Ascending aorta (tissue), 2 donors: ENCODE measurements around the gene SENP8. TPM values are rescaled to one million over a fixed set of nuclear protein-coding genes. Genes with fewer than 3 reads are reported as not detected.
A peak's percentile ranks its signal among the peaks of the same experiment; 100 is the strongest.

Source experiments
- DNase-seq, 2 donors: peaks; one replicate each; pipeline ENCODE4 v3.0.0-alpha.2; 2019; ENCODE audit warnings: low spot score in 2 of 2
- H3K27ac ChIP-seq, 2 donors: fragments of 200-600 bp; sonication (generic); one replicate each; pipeline ENCODE4 v1.5.1; 2016 to 2017; ENCODE audit warnings: mild to moderate bottlenecking in 1 of 2
- H3K27me3 ChIP-seq: fragments of 200-600 bp; sonication (generic); one replicate; pipeline ENCODE4 v1.5.1; 2017
- H3K36me3 ChIP-seq, 2 donors: fragments of 200-600 bp; sonication (generic); one replicate each; pipeline ENCODE4 v1.5.1; 2016
- H3K4me1 ChIP-seq, 2 donors: fragments of 200-600 bp; sonication (generic); one replicate each; pipeline ENCODE4 v1.5.1; 2016 to 2017; ENCODE audit warnings: mild to moderate bottlenecking in 1 of 2
- H3K4me3 ChIP-seq, 2 donors: fragments of 200-600 bp; sonication (generic); one replicate each; pipeline ENCODE4 v1.5.1; 2016 to 2017; ENCODE audit warnings: mild to moderate bottlenecking in 1 of 2
- H3K9me3 ChIP-seq, 2 donors: fragments of 200-600 bp; sonication (generic); one replicate each; pipeline ENCODE4 v1.5.1; 2016
- intact Hi-C: fragments of 100-400 bp; cut with DNase I; formaldehyde crosslinking; loops from one replicate; pipeline ENCODE4 v1.15.1; 2023
- total RNA-seq: library from RNA; depleted of rRNA; stranded (reverse); fragments of >200 nt; gene quantifications from one replicate; pipeline ENCODE4 v1.1.0, GENCODE V29; 2016
- TF ChIP-seq, protein P1 (sequence below), 3 experiments: fragments of 200-600 bp in 2 of 3; fragments of 450-650 bp in 1 of 3; sonication (generic) in 2 of 3; IDR thresholded peaks; one replicate each; pipeline ENCODE4 v1.5.1; 2016 to 2019; ENCODE audit warnings: antibody characterized with exemption in 3 of 3, mild to moderate bottlenecking in 1 of 3, moderate library complexity in 1 of 3

Gene SENP8
- total RNA-seq, 1 donor from 2014 or later = 3.5 TPM

GRCh38 chr15:72146934-72147333 is 28.7 kb downstream of the SENP8 start:
- no peaks in the 10 kb centered on the region for H3K36me3 ChIP-seq
- no peak overlapping the region for H3K27ac ChIP-seq
- intact Hi-C loops = no loop called here
- H3K4me1 ChIP-seq = no peaks in the 10 kb centered on the region
- TF ChIP-seq, protein P1, sequence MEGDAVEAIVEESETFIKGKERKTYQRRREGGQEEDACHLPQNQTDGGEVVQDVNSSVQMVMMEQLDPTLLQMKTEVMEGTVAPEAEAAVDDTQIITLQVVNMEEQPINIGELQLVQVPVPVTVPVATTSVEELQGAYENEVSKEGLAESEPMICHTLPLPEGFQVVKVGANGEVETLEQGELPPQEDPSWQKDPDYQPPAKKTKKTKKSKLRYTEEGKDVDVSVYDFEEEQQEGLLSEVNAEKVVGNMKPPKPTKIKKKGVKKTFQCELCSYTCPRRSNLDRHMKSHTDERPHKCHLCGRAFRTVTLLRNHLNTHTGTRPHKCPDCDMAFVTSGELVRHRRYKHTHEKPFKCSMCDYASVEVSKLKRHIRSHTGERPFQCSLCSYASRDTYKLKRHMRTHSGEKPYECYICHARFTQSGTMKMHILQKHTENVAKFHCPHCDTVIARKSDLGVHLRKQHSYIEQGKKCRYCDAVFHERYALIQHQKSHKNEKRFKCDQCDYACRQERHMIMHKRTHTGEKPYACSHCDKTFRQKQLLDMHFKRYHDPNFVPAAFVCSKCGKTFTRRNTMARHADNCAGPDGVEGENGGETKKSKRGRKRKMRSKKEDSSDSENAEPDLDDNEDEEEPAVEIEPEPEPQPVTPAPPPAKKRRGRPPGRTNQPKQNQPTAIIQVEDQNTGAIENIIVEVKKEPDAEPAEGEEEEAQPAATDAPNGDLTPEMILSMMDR (IDR thresholded peaks at IDR 0.05) = no peak
- H3K9me3 ChIP-seq = no peaks in the 10 kb centered on the region
- no peak overlapping the region for H3K4me3 ChIP-seq
- DNase-seq = no peak
- no peaks in the 10 kb centered on the region for H3K27me3 ChIP-seq

- no peak for DNase-seq
- intact Hi-C loops = no loop called here
- no peaks in the 10 kb centered on the region for H3K27me3 ChIP-seq
- H3K4me3 ChIP-seq = no peak overlapping the region
- no peaks in the 10 kb centered on the region for H3K36me3 ChIP-seq
- no peak overlapping the region for H3K27ac ChIP-seq
- no peaks in the 10 kb centered on the region for H3K4me1 ChIP-seq
- no peaks in the 10 kb centered on the region for H3K9me3 ChIP-seq
- TF ChIP-seq, protein P1 (IDR thresholded peaks at IDR 0.05) = no peak
These were observed 29.2 kb downstream of the SENP8 start for GRCh38 chr15:72147418-72147817.

- intact Hi-C loops = loop anchor here (10.0 kb wide), 1 partner anchor 259 kb away; no protein-coding TSS in a partner anchor
- H3K27ac ChIP-seq = peak overlapping the region in 1 of 2 donors; percentile 27
- peaks cover 0 to 6% of the 10 kb centered on the region in 2 donors for H3K4me1 ChIP-seq
- H3K4me3 ChIP-seq = no peak overlapping the region
- H3K36me3 ChIP-seq = no peaks in the 10 kb centered on the region
- H3K9me3 ChIP-seq = no peaks in the 10 kb centered on the region
- no peak for DNase-seq
- no peaks in the 10 kb centered on the region for H3K27me3 ChIP-seq
- TF ChIP-seq, protein P1 (IDR thresholded peaks at IDR 0.05) = no peak
These were observed 35.2 kb downstream of the SENP8 start for GRCh38 chr15:72153269-72154000.

DNA sequence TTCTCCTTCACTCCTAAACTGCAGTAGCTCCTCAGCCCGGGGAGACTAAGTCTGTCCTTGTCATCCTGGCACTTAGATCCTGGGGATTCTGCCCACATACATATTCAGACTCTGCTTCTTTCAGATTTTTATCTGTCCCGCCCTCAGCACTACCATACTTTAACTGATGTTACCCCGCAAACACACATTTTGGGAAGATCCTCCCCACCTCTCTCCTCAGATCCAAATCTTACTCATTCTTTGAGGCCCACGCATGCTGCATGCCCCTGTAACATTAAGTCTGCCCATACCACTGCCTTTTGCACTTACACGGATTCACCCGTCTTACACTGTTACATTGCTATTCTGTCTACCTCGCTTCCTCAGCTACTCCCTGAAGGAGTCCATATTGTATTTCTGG is 36.1 kb downstream of the SENP8 start:
- no peak for DNase-seq
- Histone ChIP-seq H3K4me3 (no peak overlapping the region), H3K27me3 (no peaks in the 10 kb centered on the region), H3K36me3 (no peaks in the 10 kb centered on the region), H3K27ac (peak overlapping the region in 1 of 2 donors; percentile 82), H3K9me3 (no peaks in the 10 kb centered on the region), H3K4me1 (peaks cover 0 to 6% of the 10 kb centered on the region in 2 donors)
- TF ChIP-seq, protein P1 (IDR thresholded peaks at IDR 0.05) = no peak
- intact Hi-C loops = loop anchor here (10.0 kb wide), 1 partner anchor 260 kb away; no protein-coding TSS in a partner anchor

DNA sequence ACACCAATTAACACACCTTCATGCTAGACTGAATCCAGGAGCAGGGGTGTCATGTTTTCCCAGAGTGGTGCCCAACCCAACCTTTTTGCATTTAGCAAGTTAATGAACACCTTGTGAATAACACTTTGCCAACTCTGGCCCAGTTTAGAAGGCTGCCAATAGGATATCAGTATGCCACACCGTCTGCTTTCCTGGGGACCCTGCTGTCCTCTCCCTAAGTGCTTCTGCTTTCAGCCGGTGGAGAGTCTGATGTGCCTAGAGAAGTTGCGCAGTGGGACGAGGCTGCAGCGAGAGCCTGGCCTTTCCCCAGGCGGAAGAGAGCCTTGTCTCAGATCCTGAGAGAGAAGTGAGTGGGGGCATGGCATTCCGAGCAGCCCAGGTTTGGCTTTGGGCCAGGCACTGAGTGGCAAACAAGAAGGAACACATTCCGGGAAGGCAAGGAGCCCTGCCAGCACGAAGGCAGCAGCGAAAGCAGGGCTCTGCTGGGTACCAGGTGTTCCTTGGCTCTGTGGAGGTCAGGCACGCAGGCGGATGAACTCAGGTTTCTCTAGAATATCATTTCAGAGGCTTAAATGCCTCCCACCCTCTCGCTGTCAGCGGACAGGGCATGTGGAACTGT is 36.9 kb downstream of the SENP8 start:
- H3K4me1 ChIP-seq = peaks cover 0 to 6% of the 10 kb centered on the region in 2 donors
- intact Hi-C loops = loop anchor here (1.0 to 10.0 kb wide), 3 partner anchors 37 to 413 kb away; partner anchors contain the start of genes MYO9A and SENP8
- H3K4me3 ChIP-seq = peak overlapping the region; percentile 54 to 64
- peak overlapping the region; percentile 47 to 82 for H3K27ac ChIP-seq
- TF ChIP-seq, protein P1 (IDR thresholded peaks at IDR 0.05) = no peak
- no peaks in the 10 kb centered on the region for H3K27me3 ChIP-seq
- no peaks in the 10 kb centered on the region for H3K36me3 ChIP-seq
- H3K9me3 ChIP-seq = no peaks in the 10 kb centered on the region
- DNase-seq = peak; percentile 26 to 89
